GM12891 (cell line): Measurements from ENCODE around the gene PPP1R13B.

Source experiments
- PAX5 ChIP-seq: IDR thresholded peaks from 2 replicates; pipeline ENCODE4 v1.6.1; 2011; ENCODE audit warnings: low read length, moderate library complexity, mild to moderate bottlenecking; ENCODE audit not compliant: insufficient read depth, severe bottlenecking
- POLR2A ChIP-seq: IDR thresholded peaks from 2 replicates; pipeline ENCODE4 v1.6.1; 2011; ENCODE audit warnings: low read depth, low read length, control low read depth
- POLR2AphosphoS5 ChIP-seq: IDR thresholded peaks from 2 replicates; pipeline ENCODE4 v1.6.1; 2011; ENCODE audit warnings: low read depth, low read length, control low read depth
- TAF1 ChIP-seq: IDR thresholded peaks from 2 replicates; pipeline ENCODE4 v1.6.1; 2011; ENCODE audit warnings: low read depth, low read length, control low read depth

DNA sequence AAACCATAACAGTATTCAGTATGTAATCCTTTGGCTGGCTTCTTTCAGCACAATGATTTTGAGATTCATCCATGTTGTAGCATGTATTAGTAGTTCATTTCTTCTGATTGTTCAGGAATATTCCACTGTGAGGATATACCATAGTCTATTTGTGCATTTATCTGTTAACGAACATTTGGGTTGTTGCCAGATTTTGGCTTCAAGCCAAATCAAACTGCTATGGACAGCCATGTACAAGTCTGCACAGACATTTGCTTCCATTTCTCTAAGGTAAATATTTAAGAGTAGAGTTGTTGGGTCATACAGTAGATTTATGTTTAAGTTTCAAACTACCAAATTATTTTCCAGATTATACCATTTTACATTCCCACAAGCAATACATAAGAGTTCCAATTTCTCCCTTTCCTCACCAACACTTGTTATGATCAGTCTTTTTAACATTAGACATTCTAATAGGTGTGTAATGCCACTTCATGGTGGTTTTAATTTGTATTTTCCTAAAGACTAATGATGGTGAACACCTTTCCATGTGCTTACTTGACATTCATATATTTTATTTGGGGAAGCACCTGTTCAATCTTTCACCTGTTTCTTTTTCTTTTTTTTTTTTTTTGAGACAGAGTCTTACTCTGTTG lies 75.2 kb downstream of the PPP1R13B start:
- TF ChIP-seq POLR2A (no peak), TAF1 (no peak), PAX5 (no peak), POLR2AphosphoS5 (no peak)
